ENCODE measurements around the gene FBXO31.
"Not testable (repeated sequence)": the region's sequence is repeated elsewhere in the genome, so short reads cannot be mapped to it uniquely, and the experiment has no call there.

FBXO31 gene

GRCh38 chr16:87384162-87384874 lies 742 bp upstream of the FBXO31 start:
- no peak for DNase-seq (ENCODE audit: low read depth)

DNA sequence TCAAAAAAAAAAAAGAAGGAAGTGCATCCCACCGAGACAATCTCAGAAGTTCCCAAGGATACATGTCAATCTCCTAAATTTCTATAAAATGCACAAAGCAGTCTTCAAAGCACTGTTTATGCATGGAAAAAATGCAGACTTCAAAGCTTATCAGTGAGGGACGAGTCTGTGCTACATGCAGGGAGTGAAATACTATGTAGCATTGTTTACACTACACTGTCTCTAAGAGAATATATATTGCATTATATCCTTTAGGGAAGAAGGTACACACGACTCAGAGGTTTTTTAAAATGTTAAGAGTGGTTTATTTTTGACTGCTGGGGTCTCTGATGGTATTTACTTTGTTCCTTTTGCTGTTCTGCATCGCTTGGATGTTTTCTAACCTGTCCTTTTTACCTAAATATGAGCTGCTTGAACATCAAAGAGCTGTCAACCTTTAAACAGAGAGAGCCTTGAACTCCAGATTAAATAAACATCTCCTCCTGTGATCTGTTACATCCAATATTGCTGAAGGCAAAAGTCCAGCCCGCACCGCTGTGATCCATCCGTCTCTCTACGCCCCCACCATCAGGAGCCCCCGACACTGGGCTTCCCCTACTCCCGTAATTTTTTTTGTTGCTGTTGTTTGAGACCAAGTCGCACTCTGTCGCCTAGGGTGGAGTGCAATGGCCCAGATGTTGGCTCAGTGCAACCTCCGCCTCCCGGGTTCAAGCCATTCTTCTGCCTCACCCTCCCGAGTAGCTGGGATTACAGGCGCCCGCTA lies 1.4 kb downstream of the FBXO31 start:
- DNase-seq (ENCODE audit: low read depth): no peak

DNA sequence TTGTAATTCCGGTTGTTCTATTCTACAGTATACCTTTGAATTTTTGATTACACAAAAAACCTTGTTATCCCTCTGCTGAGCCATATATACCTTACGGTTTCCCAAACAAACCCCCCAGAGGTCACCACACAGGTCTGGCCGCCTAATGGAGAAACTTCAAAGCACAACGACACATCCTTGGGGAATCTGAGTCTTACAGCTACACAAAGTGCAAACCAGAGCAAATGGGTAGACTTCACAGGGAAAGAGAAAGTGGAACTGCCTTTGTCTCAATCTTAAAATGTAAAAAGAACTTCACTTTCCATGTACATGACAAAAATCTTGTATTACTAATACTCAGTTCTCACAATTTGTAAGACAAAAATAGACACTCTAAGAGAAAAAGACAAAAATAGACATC lies 2.7 kb downstream of the FBXO31 start:
- DNase-seq (ENCODE audit: low read depth): no peak

GRCh38 chr16:87380403-87380802 lies 3.2 kb downstream of the FBXO31 start:
- no peak for DNase-seq (ENCODE audit: low read depth)

- not testable (repeated sequence) for DNase-seq (ENCODE audit: low read depth)
Measured at GRCh38 chr16:87379312-87379752, 4.2 kb downstream of the FBXO31 start.

GRCh38 chr16:87376660-87377059 lies 6.9 kb downstream of the FBXO31 start:
- DNase-seq (ENCODE audit: low read depth): no peak

GRCh38 chr16:87375426-87376135 lies 8.0 kb downstream of the FBXO31 start:
- no peak for DNase-seq (ENCODE audit: low read depth)

GRCh38 chr16:87374313-87374712 lies 9.3 kb downstream of the FBXO31 start:
- no peak for DNase-seq (ENCODE audit: low read depth)

DNA sequence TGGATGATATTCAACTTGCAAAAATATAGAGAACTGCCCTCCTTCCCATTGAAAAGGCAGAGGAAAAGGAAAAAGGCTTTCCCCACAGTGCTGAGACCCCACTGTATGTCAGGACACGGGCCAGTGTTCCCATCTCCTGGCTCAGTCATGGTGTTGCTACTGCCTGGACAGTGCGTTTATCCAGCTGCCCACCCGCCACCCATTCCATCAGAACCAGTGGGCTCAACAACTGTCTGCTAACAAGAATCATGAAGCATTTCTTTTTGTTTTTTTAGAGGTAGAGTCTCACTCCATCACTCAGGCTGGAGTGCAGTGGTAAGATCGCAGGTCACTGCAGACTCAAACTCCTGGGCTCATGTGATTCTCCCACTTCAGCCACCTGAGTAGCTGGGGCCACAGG lies 11.3 kb downstream of the FBXO31 start:
- DNase-seq (ENCODE audit: low read depth): no peak

GRCh38 chr16:87371261-87371866 lies 12.2 kb downstream of the FBXO31 start:
- DNase-seq (ENCODE audit: low read depth): no peak

GRCh38 chr16:87369796-87370719 lies 13.5 kb downstream of the FBXO31 start:
- DNase-seq (ENCODE audit: low read depth): no peak

DNA sequence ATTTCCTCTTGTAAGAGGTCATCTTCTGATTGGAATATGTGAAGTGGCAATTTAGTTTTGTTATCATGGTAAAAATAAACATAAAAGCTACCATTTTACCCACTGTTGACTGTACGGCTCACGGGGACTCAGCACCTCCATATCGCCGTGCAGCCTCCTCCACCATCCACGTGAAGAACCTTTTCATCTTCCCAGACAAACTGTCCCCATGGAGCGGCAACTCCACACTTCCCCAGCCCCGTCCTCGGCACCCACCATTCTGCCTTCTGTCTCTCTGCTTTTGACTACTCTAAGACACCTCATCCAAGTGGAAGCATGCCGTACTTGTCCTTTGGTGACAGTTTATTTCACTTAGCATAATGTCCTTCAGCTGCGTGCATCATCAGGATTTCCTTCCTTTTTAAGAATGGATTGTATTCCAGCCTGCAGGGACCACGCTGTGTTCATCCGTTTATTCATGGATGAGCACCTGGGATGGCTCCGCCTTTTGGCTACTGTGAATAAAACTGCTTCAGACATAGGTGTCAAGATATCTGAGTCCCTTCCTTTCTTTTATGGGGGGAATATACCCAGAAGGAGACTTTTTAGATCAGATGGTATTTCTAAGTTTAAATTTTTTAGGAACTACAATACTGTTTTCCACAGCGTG lies 14.3 kb downstream of the FBXO31 start:
- no peak for DNase-seq (ENCODE audit: low read depth)

DNA sequence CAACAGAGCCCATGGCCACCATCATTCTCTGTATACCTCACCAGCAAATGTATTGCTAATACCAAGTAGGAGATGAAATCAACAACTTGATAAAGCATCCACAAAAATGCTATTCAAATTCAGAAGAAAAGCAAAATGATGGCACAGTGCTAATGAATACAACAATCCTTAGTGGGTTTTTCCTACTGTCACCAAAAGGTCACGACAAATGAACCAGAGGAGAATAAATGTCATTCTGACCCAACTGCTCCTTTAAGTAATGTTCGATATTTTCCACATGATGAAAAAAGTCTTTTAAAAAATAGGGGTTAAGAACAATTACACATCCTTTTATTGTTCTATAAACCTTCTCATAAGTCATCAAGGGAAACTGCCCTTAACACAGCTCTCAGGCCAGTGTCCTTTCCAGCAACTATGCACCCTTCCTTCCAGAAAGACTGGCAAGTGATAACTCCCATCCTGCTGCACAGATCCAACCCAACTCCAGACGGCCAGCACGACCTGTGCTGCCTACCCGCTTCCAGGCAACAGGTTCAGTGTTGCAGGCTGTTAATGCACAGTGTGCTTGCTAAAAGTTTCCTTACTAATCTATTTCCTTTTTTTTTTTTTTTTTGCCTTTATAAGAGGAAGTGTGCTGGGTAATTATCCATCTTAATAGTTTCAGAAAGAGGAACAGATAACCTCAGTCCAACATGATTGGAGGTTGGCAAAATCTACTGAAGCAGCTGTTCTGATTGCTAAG lies 15.4 kb downstream of the FBXO31 start:
- no peak for DNase-seq (ENCODE audit: low read depth)

- no peak for DNase-seq (ENCODE audit: low read depth)
Measured at GRCh38 chr16:87367529-87367928, 16.0 kb downstream of the FBXO31 start.

DNA sequence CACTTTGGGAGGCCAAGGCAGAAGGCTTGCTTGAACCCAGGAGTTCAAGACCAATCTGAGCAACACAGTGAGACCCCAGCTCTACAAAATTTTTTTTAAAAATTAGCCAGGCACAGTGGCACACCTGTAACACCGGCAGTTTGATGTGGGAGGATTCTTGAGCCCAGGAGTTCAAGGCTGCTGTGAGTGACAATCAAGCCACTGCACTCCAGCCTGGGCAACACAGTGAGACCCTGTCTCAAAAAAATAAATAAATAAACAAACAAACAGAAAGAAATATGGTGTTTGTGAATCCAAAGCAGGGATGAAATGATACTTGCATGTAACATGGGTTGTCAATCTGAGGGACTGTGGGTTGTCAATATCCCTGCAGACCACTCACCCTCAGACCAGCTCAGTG lies 16.6 kb downstream of the FBXO31 start:
- no peak for DNase-seq (ENCODE audit: low read depth)

- no peak for DNase-seq (ENCODE audit: low read depth)
Measured at GRCh38 chr16:87366288-87366687, 17.3 kb downstream of the FBXO31 start.

DNA sequence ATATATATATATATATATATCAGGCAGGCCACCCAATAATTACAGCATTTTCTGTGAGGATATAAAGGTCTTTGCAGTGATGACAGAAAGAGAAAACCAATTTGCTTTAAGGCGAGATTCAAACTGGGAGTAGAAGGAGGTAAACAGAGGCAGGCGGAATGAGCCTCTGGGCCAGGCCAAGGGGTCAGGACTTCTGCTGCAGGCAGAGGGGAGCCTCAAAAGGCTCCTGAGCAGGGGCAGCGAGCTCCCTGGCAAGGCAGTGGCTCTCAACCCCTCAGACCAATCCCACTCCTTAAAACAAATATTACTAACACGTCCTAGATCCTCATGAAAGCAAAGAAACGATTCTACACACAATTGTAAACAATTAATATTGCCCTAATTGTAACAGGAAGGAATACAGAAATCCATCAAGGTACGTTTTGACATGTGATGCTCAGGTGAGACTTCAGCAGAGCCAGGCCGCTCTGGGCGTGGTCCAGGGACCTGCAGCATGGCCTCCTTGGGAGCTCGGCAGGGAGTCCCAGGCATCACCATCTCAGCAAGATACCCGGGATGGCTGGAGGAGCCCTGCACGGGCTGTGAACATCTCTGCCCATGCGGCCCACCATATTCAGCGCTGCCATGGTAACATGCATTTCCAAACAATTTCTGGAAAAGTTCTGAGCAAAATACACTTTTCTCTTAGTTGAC lies 18.4 kb downstream of the FBXO31 start:
- DNase-seq (ENCODE audit: low read depth): no peak

GRCh38 chr16:87363771-87364455 lies 19.7 kb downstream of the FBXO31 start:
- DNase-seq (ENCODE audit: low read depth): no peak
